ENCODE data around the gene DHCR7. TPM values are rescaled to one million over a fixed set of nuclear protein-coding genes. Genes with fewer than 3 reads are reported as not detected.

DHCR7 gene
- total RNA-seq, 2 donors from 2014 or later = 87.7 to 130 TPM

GRCh38 chr11:71446942-71447688 lies 1.1 kb downstream of the DHCR7 start:
- Mint-ChIP-seq H3K9me3 (peaks cover 6% of the 10 kb centered on the region), H3K36me3 (ENCODE audit: low read depth) (peaks cover 49% of the 10 kb centered on the region), H3K27me3 (ENCODE audit: insufficient read depth) (no peaks in the 10 kb centered on the region), H3K27ac (peak overlapping the region; percentile 84), H3K4me3 (peak overlapping the region; percentile 92), H3K4me1 (peaks cover 32% of the 10 kb centered on the region)
- Histone ChIP-seq H3K27me3 (ENCODE audit: control insufficient read depth, insufficient read depth, low read length, poor library complexity, severe bottlenecking) (no peaks in the 10 kb centered on the region), H3K4me1 (ENCODE audit: control insufficient read depth, insufficient read depth, low read length) (peaks cover 2% of the 10 kb centered on the region), H3K9ac (ENCODE audit: extremely low read depth, low read length, poor library complexity, severe bottlenecking) (peak overlapping the region; percentile 62), H3K9me3 (ENCODE audit: control insufficient read depth, low read length) (peaks cover 17% of the 10 kb centered on the region), H3K27ac (ENCODE audit: low read depth, low read length) (no peak overlapping the region), H3K36me3 (ENCODE audit: control insufficient read depth, insufficient read depth, low read length) (peaks cover 45% of the 10 kb centered on the region), H3K4me3 (ENCODE audit: low read length) (peak overlapping the region; percentile 92)
- TF ChIP-seq CTCF (conservative IDR thresholded peaks at IDR 0.05) = no peak
- DNase-seq = no peak
- 39 to 44% methylated on average over 6 to 9 of the region's 9 CpGs for WGBS, 2 experiments (ENCODE audit: insufficient coverage in 1 of 2, insufficient read length in 1 of 2)

DNA sequence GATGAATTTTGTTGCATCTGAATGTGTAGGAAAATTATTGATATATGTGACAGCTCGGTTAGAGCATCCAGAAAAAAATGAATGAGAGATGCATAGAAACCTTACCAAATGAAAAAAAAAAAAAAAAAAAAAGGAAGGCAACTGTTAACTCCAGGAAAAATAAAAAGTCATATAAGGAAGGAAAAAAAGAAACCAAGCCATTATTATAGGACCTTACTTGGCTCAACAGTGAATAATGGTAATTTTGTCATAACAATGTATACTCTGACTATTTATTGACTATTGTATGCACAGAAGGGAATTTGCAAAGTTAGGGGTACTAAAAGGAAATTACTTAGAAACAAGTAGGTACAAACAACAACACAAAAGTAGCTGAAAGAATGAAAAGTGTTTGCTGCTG lies 2.0 kb downstream of the DHCR7 start:
- Histone ChIP-seq H3K27ac (ENCODE audit: low read depth, low read length) (no peak overlapping the region), H3K36me3 (ENCODE audit: control insufficient read depth, insufficient read depth, low read length) (peaks cover 49% of the 10 kb centered on the region), H3K27me3 (ENCODE audit: control insufficient read depth, insufficient read depth, low read length, poor library complexity, severe bottlenecking) (no peaks in the 10 kb centered on the region), H3K4me1 (ENCODE audit: control insufficient read depth, insufficient read depth, low read length) (peaks cover 2% of the 10 kb centered on the region), H3K9me3 (ENCODE audit: control insufficient read depth, low read length) (peaks cover 17% of the 10 kb centered on the region), H3K9ac (ENCODE audit: extremely low read depth, low read length, poor library complexity, severe bottlenecking) (no peak overlapping the region), H3K4me3 (ENCODE audit: low read length) (peak overlapping the region; percentile 92)
- H3K36me3 Mint-ChIP-seq (ENCODE audit: low read depth) = peaks cover 53% of the 10 kb centered on the region
- no peaks in the 10 kb centered on the region for H3K27me3 Mint-ChIP-seq (ENCODE audit: insufficient read depth)
- H3K4me3 Mint-ChIP-seq = no peak overlapping the region
- H3K27ac Mint-ChIP-seq = no peak overlapping the region
- 92% methylated on average over 1 of the region's 1 CpG; no CpG with 5 or more reads in 1 of the 2 experiments for WGBS, 2 experiments (ENCODE audit: insufficient coverage in 1 of 2, insufficient read length in 1 of 2)
- H3K9me3 Mint-ChIP-seq = peaks cover 6% of the 10 kb centered on the region
- TF ChIP-seq CTCF (conservative IDR thresholded peaks at IDR 0.05) = no peak
- H3K4me1 Mint-ChIP-seq = peaks cover 26% of the 10 kb centered on the region
- DNase-seq = no peak

GRCh38 chr11:71444811-71445210 lies 3.4 kb downstream of the DHCR7 start:
- Mint-ChIP-seq H3K27me3 (ENCODE audit: insufficient read depth) (no peaks in the 10 kb centered on the region), H3K27ac (no peak overlapping the region), H3K4me3 (no peak overlapping the region), H3K4me1 (peaks cover 17% of the 10 kb centered on the region), H3K36me3 (ENCODE audit: low read depth) (peaks cover 61% of the 10 kb centered on the region), H3K9me3 (peaks cover 6% of the 10 kb centered on the region)
- no peak for DNase-seq
- TF ChIP-seq CTCF (conservative IDR thresholded peaks at IDR 0.05) = no peak
- peaks cover 62% of the 10 kb centered on the region for H3K36me3 ChIP-seq (ENCODE audit: control insufficient read depth, insufficient read depth, low read length)
- H3K9me3 ChIP-seq (ENCODE audit: control insufficient read depth, low read length) = peaks cover 17% of the 10 kb centered on the region
- H3K4me1 ChIP-seq (ENCODE audit: control insufficient read depth, insufficient read depth, low read length) = peaks cover 2% of the 10 kb centered on the region
- no peak overlapping the region for H3K9ac ChIP-seq (ENCODE audit: extremely low read depth, low read length, poor library complexity, severe bottlenecking)
- H3K27me3 ChIP-seq (ENCODE audit: control insufficient read depth, insufficient read depth, low read length, poor library complexity, severe bottlenecking) = no peaks in the 10 kb centered on the region
- no peak overlapping the region for H3K27ac ChIP-seq (ENCODE audit: low read depth, low read length)
- WGBS, 2 experiments (ENCODE audit: insufficient coverage in 1 of 2, insufficient read length in 1 of 2) = 92 to 97% methylated on average over 5 to 6 of the region's 6 CpGs
- H3K4me3 ChIP-seq (ENCODE audit: low read length) = no peak overlapping the region
